GM21619 (cell line): ENCODE results near the gene COPZ2.

Experiments
- ATAC-seq: cut with Tn5 transposase; IDR thresholded peaks from one replicate; pipeline ENCODE4 v1.9.1; 2021; ENCODE audit not compliant: unreplicated experiment

The COPZ2 gene

GRCh38 chr17:48031966-48032365 is 5.6 kb downstream of the COPZ2 start:
- no peak for ATAC-seq

GRCh38 chr17:48030531-48030930 is 7.1 kb downstream of the COPZ2 start:
- no peak for ATAC-seq

GRCh38 chr17:48028736-48029135 is 8.9 kb downstream of the COPZ2 start:
- no peak for ATAC-seq

GRCh38 chr17:48027322-48027981 is 10.1 kb downstream of the COPZ2 start:
- ATAC-seq, result no peak

- ATAC-seq, result peak; percentile 35
These were observed 10.9 kb downstream of the COPZ2 start for GRCh38 chr17:48026502-48027321.

GRCh38 chr17:48025904-48026501 is 11.6 kb downstream of the COPZ2 start:
- no peak for ATAC-seq

GRCh38 chr17:48025040-48025903 is 12.3 kb downstream of the COPZ2 start:
- peak; percentile 78 for ATAC-seq

GRCh38 chr17:48024149-48025039 is 13.2 kb downstream of the COPZ2 start:
- peak; percentile 3 for ATAC-seq

- no peak for ATAC-seq
These were observed 14.0 kb downstream of the COPZ2 start for GRCh38 chr17:48023400-48024148.

- no peak for ATAC-seq
These were observed 14.7 kb downstream of the COPZ2 start for GRCh38 chr17:48022901-48023300.

GRCh38 chr17:48021934-48022333 is 15.7 kb downstream of the COPZ2 start:
- no peak for ATAC-seq

- peak; percentile 16 for ATAC-seq
These were observed 19.8 kb downstream of the COPZ2 start for GRCh38 chr17:48017817-48018158.

- no peak for ATAC-seq
These were observed 21.5 kb downstream of the COPZ2 start for GRCh38 chr17:48016112-48016511.

GRCh38 chr17:48014595-48015111 is 22.9 kb downstream of the COPZ2 start:
- no peak for ATAC-seq

- ATAC-seq, result no peak
These were observed 23.6 kb downstream of the COPZ2 start for GRCh38 chr17:48013876-48014594.

GRCh38 chr17:48012654-48013053 is 24.9 kb downstream of the COPZ2 start:
- no peak for ATAC-seq

- no peak for ATAC-seq
These were observed 25.5 kb downstream of the COPZ2 start for GRCh38 chr17:48012151-48012520.

GRCh38 chr17:48011405-48012150 is 26.0 kb downstream of the COPZ2 start:
- no peak for ATAC-seq
